Neutrophil (primary cell): ENCODE data around the gene LRRC18.

ENCODE experiments used
- H3K27ac ChIP-seq: fragments of 200-600 bp; sonication (generic); 2 replicates; pipeline ENCODE4 v1.5.1; 2016; ENCODE audit warnings: mild to moderate bottlenecking, moderate library complexity
- H3K27me3 ChIP-seq: fragments of 200-600 bp; sonication (generic); 2 replicates; pipeline ENCODE4 v1.6.0; 2016; ENCODE audit warnings: mild to moderate bottlenecking
- H3K36me3 ChIP-seq: fragments of 200-600 bp; sonication (generic); 2 replicates; pipeline ENCODE4 v1.5.1; 2017
- H3K4me1 ChIP-seq, 2 experiments: fragments of 200-600 bp in 1 of 2; sonication (generic) in 1 of 2; 1 replicate in 1 of 2; 2 replicates in 1 of 2; pipeline versions ENCODE4 v1.5.1 to v1.6.1; 2013 to 2016; ENCODE audit warnings: low read depth in 1 of 2, low read length in 1 of 2, mild to moderate bottlenecking in 1 of 2, moderate library complexity in 1 of 2; ENCODE audit not compliant: control insufficient read depth in 1 of 2, insufficient read depth in 1 of 2
- H3K4me3 ChIP-seq, 2 experiments: fragments of 200-600 bp in 1 of 2; sonication (generic) in 1 of 2; 1 replicate in 1 of 2; 2 replicates in 1 of 2; pipeline ENCODE4 v1.5.1; 2013 to 2016; ENCODE audit warnings: low read depth in 1 of 2, low read length in 1 of 2, mild to moderate bottlenecking in 1 of 2, moderate library complexity in 1 of 2
- H3K9me3 ChIP-seq: fragments of 200-600 bp; sonication (generic); 2 replicates; pipeline ENCODE4 v1.5.1; 2016
- TF ChIP-seq, protein P1 (sequence below): fragments of 200-600 bp; sonication (generic); IDR thresholded peaks from 2 replicates; pipeline ENCODE4 v1.5.1; 2016; ENCODE audit warnings: antibody characterized with exemption

Gene LRRC18

DNA sequence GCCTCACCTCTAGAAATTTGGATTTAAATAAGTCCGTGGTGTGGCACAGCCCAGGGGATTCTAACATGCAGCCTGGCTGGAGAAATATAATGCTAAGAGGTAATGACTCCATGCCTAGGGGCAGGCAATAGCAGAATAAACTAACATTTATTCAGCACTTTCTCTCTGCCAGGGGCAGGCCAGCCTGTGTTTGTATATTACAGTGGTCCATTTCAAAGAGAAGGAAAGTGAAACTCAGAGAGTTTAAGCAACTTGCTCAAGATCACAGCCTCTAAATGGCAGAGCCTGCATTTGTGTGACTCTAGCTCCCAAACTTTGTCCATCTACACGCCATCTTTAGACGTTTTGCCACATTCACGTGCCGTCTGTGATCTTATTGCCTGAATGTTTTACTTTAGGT lies 6.7 kb upstream of the LRRC18 start:
- H3K4me1 ChIP-seq, result no peaks in the 10 kb centered on the region
- H3K9me3 ChIP-seq, result no peaks in the 10 kb centered on the region
- H3K27ac ChIP-seq, result no peak overlapping the region
- no peak overlapping the region for H3K4me3 ChIP-seq
- H3K36me3 ChIP-seq, result peaks cover 100% of the 10 kb centered on the region
- TF ChIP-seq, protein P1, sequence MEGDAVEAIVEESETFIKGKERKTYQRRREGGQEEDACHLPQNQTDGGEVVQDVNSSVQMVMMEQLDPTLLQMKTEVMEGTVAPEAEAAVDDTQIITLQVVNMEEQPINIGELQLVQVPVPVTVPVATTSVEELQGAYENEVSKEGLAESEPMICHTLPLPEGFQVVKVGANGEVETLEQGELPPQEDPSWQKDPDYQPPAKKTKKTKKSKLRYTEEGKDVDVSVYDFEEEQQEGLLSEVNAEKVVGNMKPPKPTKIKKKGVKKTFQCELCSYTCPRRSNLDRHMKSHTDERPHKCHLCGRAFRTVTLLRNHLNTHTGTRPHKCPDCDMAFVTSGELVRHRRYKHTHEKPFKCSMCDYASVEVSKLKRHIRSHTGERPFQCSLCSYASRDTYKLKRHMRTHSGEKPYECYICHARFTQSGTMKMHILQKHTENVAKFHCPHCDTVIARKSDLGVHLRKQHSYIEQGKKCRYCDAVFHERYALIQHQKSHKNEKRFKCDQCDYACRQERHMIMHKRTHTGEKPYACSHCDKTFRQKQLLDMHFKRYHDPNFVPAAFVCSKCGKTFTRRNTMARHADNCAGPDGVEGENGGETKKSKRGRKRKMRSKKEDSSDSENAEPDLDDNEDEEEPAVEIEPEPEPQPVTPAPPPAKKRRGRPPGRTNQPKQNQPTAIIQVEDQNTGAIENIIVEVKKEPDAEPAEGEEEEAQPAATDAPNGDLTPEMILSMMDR, result no peak
- no peaks in the 10 kb centered on the region for H3K27me3 ChIP-seq

DNA sequence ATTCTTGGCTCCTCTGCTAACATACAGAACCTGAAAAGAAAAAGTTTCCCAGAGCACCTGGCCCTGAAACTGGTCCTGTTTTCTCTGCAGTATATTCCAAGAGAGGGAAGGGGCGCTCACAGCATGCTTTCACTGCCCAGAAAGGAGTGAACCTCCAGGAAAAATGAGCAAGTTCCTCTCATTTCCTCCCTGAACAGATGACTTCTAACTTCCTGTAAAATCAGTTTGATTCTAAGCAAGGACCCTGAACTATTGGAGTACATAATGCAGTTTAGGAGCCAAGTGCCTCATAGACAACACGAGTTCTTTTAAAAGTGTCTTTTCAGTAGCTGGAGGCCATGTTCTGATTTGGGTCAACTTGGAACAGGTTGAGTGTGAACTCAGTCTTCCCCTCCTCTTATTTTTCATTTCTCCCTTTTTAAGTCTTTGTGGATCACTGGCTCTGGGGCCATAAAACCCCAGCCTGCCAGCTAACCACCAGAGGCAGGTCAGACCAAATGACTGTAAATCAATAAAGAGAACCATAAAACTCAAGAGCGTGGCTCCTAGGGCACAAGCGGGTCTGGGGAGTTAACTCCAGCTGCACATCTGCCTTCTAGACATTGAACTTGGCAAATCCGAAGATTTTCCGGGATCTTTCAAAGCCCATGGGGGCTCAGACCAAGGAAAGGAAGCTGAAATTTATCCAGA lies 5.9 kb upstream of the LRRC18 start:
- TF ChIP-seq, protein P1, result no peak
- H3K27ac ChIP-seq, result no peak overlapping the region
- H3K4me3 ChIP-seq, result no peak overlapping the region
- H3K27me3 ChIP-seq, result no peaks in the 10 kb centered on the region
- peaks cover 94% of the 10 kb centered on the region for H3K36me3 ChIP-seq
- H3K9me3 ChIP-seq, result no peaks in the 10 kb centered on the region
- H3K4me1 ChIP-seq, result no peaks in the 10 kb centered on the region

DNA sequence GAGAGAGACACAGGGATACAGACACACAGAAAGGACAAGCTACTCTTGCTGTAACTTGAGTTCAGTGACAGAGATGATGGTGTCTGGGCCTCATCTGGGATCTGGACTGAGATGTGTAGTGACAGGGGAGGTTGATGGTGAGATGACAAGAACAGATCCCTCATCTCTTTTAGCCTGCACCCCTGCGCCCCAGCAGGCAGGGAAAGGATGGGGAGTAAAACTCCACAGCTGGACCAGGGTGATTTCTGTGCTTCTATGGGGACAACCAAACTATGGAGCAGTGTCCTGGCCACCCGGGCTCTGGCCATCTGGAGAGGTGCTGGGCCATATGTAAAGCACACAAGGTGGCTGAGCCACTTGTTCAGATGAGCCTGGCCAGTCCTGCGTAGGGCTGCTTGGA lies 4.5 kb upstream of the LRRC18 start:
- no peak overlapping the region for H3K4me3 ChIP-seq
- peaks cover 80% of the 10 kb centered on the region for H3K36me3 ChIP-seq
- TF ChIP-seq, protein P1, result no peak

DNA sequence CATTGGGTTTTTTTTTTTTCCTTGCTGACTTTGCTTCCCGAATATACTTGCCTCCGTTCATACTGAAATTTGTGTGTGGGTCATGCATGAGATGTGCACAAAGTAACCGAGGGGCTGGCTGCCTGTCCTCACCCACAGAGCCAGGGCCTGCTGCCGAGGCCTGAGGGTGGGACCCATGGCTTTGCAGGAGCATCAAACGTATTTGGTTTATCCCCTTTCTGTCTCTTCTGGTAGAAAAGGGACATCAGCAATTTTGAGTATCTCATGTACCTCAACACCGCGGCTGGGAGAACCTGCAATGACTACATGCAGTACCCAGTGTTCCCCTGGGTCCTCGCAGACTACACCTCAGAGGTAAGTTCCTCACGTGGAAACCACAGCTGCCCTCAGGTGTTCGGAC lies 3.5 kb upstream of the LRRC18 start:
- H3K4me3 ChIP-seq, result no peak overlapping the region
- no peak overlapping the region for H3K27ac ChIP-seq
- no peaks in the 10 kb centered on the region for H3K27me3 ChIP-seq
- no peaks in the 10 kb centered on the region for H3K4me1 ChIP-seq
- TF ChIP-seq, protein P1, result no peak
- peaks cover 70% of the 10 kb centered on the region for H3K36me3 ChIP-seq
- H3K9me3 ChIP-seq, result no peaks in the 10 kb centered on the region

More for the DNA sequence above, 4.5 kb upstream of the LRRC18 start:
- Histone ChIP-seq H3K4me1 (no peaks in the 10 kb centered on the region), H3K27ac (no peak overlapping the region), H3K27me3 (no peaks in the 10 kb centered on the region), H3K9me3 (no peaks in the 10 kb centered on the region)

DNA sequence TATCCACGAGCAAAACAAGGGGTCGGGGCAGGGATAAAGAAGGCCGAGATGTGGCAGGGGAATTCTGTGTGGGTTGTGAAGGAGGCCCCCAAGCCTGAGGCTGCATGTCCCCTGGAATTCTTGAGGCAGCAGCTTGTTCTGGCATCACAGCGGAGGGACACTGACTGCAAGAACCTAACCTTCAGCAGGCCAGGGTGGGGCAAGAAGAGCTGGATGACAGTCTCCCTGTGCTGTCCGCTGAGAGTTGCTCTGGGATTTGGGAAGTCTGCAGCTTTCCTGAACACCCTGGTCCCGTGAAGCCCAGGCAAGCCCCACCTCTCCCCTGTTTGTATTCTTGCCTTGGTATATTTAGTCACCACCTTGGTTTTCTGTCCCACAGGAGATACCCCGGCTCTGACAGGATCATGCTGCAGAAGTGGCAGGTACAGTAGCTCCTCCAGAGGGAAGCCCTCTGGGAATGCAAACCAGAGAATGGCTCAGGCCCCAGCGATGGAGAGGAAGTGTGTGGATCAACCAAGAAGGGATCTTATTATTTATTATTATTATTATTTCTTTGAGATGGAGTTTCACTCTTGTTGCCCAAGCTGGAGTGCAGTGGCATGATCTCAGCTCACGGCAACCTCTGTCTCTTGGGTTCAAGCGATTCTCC lies 1.9 kb upstream of the LRRC18 start:
- peaks cover 62% of the 10 kb centered on the region for H3K36me3 ChIP-seq
- no peaks in the 10 kb centered on the region for H3K27me3 ChIP-seq
- no peak overlapping the region for H3K27ac ChIP-seq
- H3K9me3 ChIP-seq, result no peaks in the 10 kb centered on the region
- H3K4me3 ChIP-seq, result no peak overlapping the region
- no peaks in the 10 kb centered on the region for H3K4me1 ChIP-seq
- TF ChIP-seq, protein P1, result no peak
